HUES48 (cell line): ENCODE data around the gene AACS.

Experiments used
- H3K27ac ChIP-seq: one replicate; pipeline ENCODE4 v1.7.0; 2013; ENCODE audit warnings: low read depth, low read length, inconsistent platforms
- H3K27me3 ChIP-seq: 2 replicates; pipeline ENCODE4 v1.6.1; 2013; ENCODE audit warnings: mild to moderate bottlenecking, low read length; ENCODE audit not compliant: control insufficient read depth, insufficient read depth
- H3K36me3 ChIP-seq: 2 replicates; pipeline ENCODE4 v1.6.1; 2013; ENCODE audit warnings: low read length; ENCODE audit not compliant: control insufficient read depth, insufficient read depth
- H3K4me1 ChIP-seq: 2 replicates; pipeline ENCODE4 v1.6.1; 2013; ENCODE audit warnings: mild to moderate bottlenecking, low read length; ENCODE audit not compliant: control insufficient read depth, insufficient read depth
- H3K4me3 ChIP-seq: 2 replicates; pipeline ENCODE4 v1.5.1; 2013; ENCODE audit warnings: mild to moderate bottlenecking, low read depth, low read length
- H3K9ac ChIP-seq: 2 replicates; pipeline ENCODE4 v1.6.1; 2013; ENCODE audit warnings: mild to moderate bottlenecking, low read depth, low read length, moderate library complexity
- H3K9me3 ChIP-seq: 2 replicates; pipeline ENCODE4 v1.6.1; 2013; ENCODE audit warnings: low read length; ENCODE audit not compliant: control insufficient read depth, insufficient read depth

Gene AACS

GRCh38 chr12:125092108-125092871 is 27.1 kb downstream of the AACS start:
- Histone ChIP-seq H3K27me3 (no peaks in the 10 kb centered on the region), H3K36me3 (peaks cover 62% of the 10 kb centered on the region), H3K27ac (no peak overlapping the region), H3K4me1 (no peaks in the 10 kb centered on the region), H3K9me3 (no peaks in the 10 kb centered on the region), H3K4me3 (no peak overlapping the region), H3K9ac (no peak overlapping the region)

- Histone ChIP-seq H3K9ac (no peak overlapping the region), H3K4me3 (no peak overlapping the region), H3K9me3 (no peaks in the 10 kb centered on the region), H3K27me3 (no peaks in the 10 kb centered on the region), H3K4me1 (no peaks in the 10 kb centered on the region), H3K27ac (no peak overlapping the region), H3K36me3 (peaks cover 54% of the 10 kb centered on the region)
Measured at GRCh38 chr12:125092872-125093680, 27.8 kb downstream of the AACS start.

GRCh38 chr12:125093681-125094330 is 28.6 kb downstream of the AACS start:
- no peak overlapping the region for H3K9ac ChIP-seq
- H3K27ac ChIP-seq, result no peak overlapping the region
- no peaks in the 10 kb centered on the region for H3K27me3 ChIP-seq
- H3K9me3 ChIP-seq, result no peaks in the 10 kb centered on the region
- H3K4me3 ChIP-seq, result no peak overlapping the region
- H3K4me1 ChIP-seq, result no peaks in the 10 kb centered on the region
- peaks cover 54% of the 10 kb centered on the region for H3K36me3 ChIP-seq

- no peaks in the 10 kb centered on the region for H3K4me1 ChIP-seq
- no peak overlapping the region for H3K9ac ChIP-seq
- H3K4me3 ChIP-seq, result no peak overlapping the region
- peaks cover 29% of the 10 kb centered on the region for H3K36me3 ChIP-seq
- H3K27me3 ChIP-seq, result no peaks in the 10 kb centered on the region
- H3K27ac ChIP-seq, result no peak overlapping the region
- no peaks in the 10 kb centered on the region for H3K9me3 ChIP-seq
Measured at GRCh38 chr12:125096894-125097293, 31.7 kb downstream of the AACS start.

- no peaks in the 10 kb centered on the region for H3K27me3 ChIP-seq
- H3K9ac ChIP-seq, result no peak overlapping the region
- peaks cover 25% of the 10 kb centered on the region for H3K36me3 ChIP-seq
- no peaks in the 10 kb centered on the region for H3K9me3 ChIP-seq
- no peak overlapping the region for H3K27ac ChIP-seq
- no peak overlapping the region for H3K4me3 ChIP-seq
- H3K4me1 ChIP-seq, result no peaks in the 10 kb centered on the region
Measured at GRCh38 chr12:125097427-125097826, 32.2 kb downstream of the AACS start.

- Histone ChIP-seq H3K4me3 (no peak overlapping the region), H3K4me1 (no peaks in the 10 kb centered on the region), H3K9me3 (no peaks in the 10 kb centered on the region), H3K9ac (no peak overlapping the region), H3K36me3 (peaks cover 24% of the 10 kb centered on the region), H3K27ac (no peak overlapping the region), H3K27me3 (no peaks in the 10 kb centered on the region)
Measured at GRCh38 chr12:125098676-125099408, 33.6 kb downstream of the AACS start.

GRCh38 chr12:125099409-125099782 is 34.2 kb downstream of the AACS start:
- Histone ChIP-seq H3K27ac (no peak overlapping the region), H3K36me3 (peaks cover 24% of the 10 kb centered on the region), H3K9me3 (no peaks in the 10 kb centered on the region), H3K9ac (no peak overlapping the region), H3K4me1 (no peaks in the 10 kb centered on the region), H3K4me3 (no peak overlapping the region), H3K27me3 (no peaks in the 10 kb centered on the region)

- H3K36me3 ChIP-seq, result peaks cover 26% of the 10 kb centered on the region
- H3K27ac ChIP-seq, result no peak overlapping the region
- H3K4me3 ChIP-seq, result no peak overlapping the region
- H3K9ac ChIP-seq, result no peak overlapping the region
- H3K27me3 ChIP-seq, result no peaks in the 10 kb centered on the region
- no peaks in the 10 kb centered on the region for H3K9me3 ChIP-seq
- H3K4me1 ChIP-seq, result no peaks in the 10 kb centered on the region
Measured at GRCh38 chr12:125100551-125101434, 35.6 kb downstream of the AACS start.

GRCh38 chr12:125104982-125105381 is 39.7 kb downstream of the AACS start:
- Histone ChIP-seq H3K4me1 (no peaks in the 10 kb centered on the region), H3K27ac (no peak overlapping the region), H3K27me3 (no peaks in the 10 kb centered on the region), H3K36me3 (peaks cover 56% of the 10 kb centered on the region), H3K9me3 (no peaks in the 10 kb centered on the region), H3K9ac (no peak overlapping the region), H3K4me3 (no peak overlapping the region)

- no peak overlapping the region for H3K4me3 ChIP-seq
- no peaks in the 10 kb centered on the region for H3K27me3 ChIP-seq
- no peak overlapping the region for H3K9ac ChIP-seq
- no peaks in the 10 kb centered on the region for H3K9me3 ChIP-seq
- H3K36me3 ChIP-seq, result peaks cover 60% of the 10 kb centered on the region
- H3K27ac ChIP-seq, result no peak overlapping the region
- no peaks in the 10 kb centered on the region for H3K4me1 ChIP-seq
Measured at GRCh38 chr12:125105600-125105999, 40.4 kb downstream of the AACS start.
